ENCODE data around the gene STPG2. TPM values are rescaled to one million over a fixed set of nuclear protein-coding genes. Genes with fewer than 3 reads are reported as not detected.

Gene STPG2
- total and polyA plus RNA-seq, 2 of the 8 experiments (the other 6 are each of a cell fraction or from before 2014, with no cell fraction given), result 0.03 TPM; not detected in 1

GRCh38 chr4:97558204-97558778 is 585.0 kb downstream of the STPG2 start:
- DNase-seq (ENCODE audit: low read depth in 1 of 2, low spot score in 2 of 2), result peak in 1 of 2 experiments; percentile 9
- H3K4me2 ChIP-seq (ENCODE audit: insufficient read depth in 1 of 2, low read depth in 2 of 2, low read length in 2 of 2), result peak overlapping the region in 1 of 2 experiments; percentile 48; a peak in 2 of 4 replicates
- CTCF ChIA-PET (ENCODE audit: partially characterized antibody), result no interaction called here

More at GRCh38 chr4:97558204-97558778, 585.0 kb downstream of the STPG2 start:
- Histone ChIP-seq H2BK5ac (ENCODE audit: low read depth, low read length) (no peak overlapping the region), H4K5ac (ENCODE audit: insufficient read length, low read depth, low read length) (no peak overlapping the region), H4K20me1 (replicated peaks in 1 of 2; ENCODE audit: control insufficient read depth in 1 of 2, insufficient read depth in 2 of 2, low read length in 2 of 2) (no peaks in the 10 kb centered on the region), H2AK5ac (ENCODE audit: low read depth, low read length) (no peak overlapping the region), H4K8ac (ENCODE audit: extremely low read depth, insufficient read depth, low read length) (no peak overlapping the region), H3K27me3 (replicated peaks in 1 of 4; ENCODE audit: control insufficient read depth in 3 of 4, extremely low read depth in 1 of 4, insufficient read depth in 3 of 4, low read length in 3 of 4) (no peaks in the 10 kb centered on the region), H3K79me2 (ENCODE audit: control insufficient read depth in 1 of 2, insufficient read depth in 2 of 2, low read length in 2 of 2) (no peaks in the 10 kb centered on the region), H2BK20ac (ENCODE audit: low read length) (no peak overlapping the region), H3K36me3 (ENCODE audit: control insufficient read depth in 2 of 4, insufficient read depth in 4 of 4, low read length in 3 of 4) (no peaks in the 10 kb centered on the region), H3K23ac (ENCODE audit: insufficient read length) (no peak overlapping the region), H3K79me1 (ENCODE audit: low read depth, low read length) (no peaks in the 10 kb centered on the region), H3K4me1 (replicated peaks in 1 of 4; ENCODE audit: control insufficient read depth in 3 of 4, insufficient read depth in 4 of 4, low read length in 3 of 4) (peaks cover 0 to 8% (median 0%) of the 10 kb centered on the region in 4 experiments; a peak in 1 of 7 replicates), H3K4me3 (ENCODE audit: extremely low read depth in 1 of 4, insufficient read depth in 2 of 4, low read depth in 3 of 4, low read length in 4 of 4) (no peak overlapping the region), H3K56ac (replicated peaks; ENCODE audit: insufficient read length, low read depth, low read length) (no peak overlapping the region), H2BK12ac (ENCODE audit: low read depth, low read length) (no peak overlapping the region), H3K14ac (ENCODE audit: insufficient read length) (no peak overlapping the region), H2BK15ac (ENCODE audit: low read length) (no peak overlapping the region), H3K18ac (ENCODE audit: extremely low read depth, low read length) (no peak overlapping the region), H3K9ac (replicated peaks in 1 of 4; ENCODE audit: extremely low read depth in 1 of 4, low read depth in 3 of 4, low read length in 3 of 4) (no peak overlapping the region), H4K91ac (replicated peaks; ENCODE audit: insufficient read length, low read length) (no peak overlapping the region), H3K4ac (replicated peaks; ENCODE audit: insufficient read length, low read depth, low read length) (no peak overlapping the region), H3K27ac (ENCODE audit: low read depth, low read length) (no peak overlapping the region), H3K23me2 (ENCODE audit: low read depth, low read length) (no peaks in the 10 kb centered on the region), H3K9me3 (ENCODE audit: insufficient read depth in 2 of 2, low read depth in 1 of 2, low read length in 1 of 2) (no peaks in the 10 kb centered on the region), H2AFZ (ENCODE audit: low read length) (peak overlapping the region; percentile 83), H2BK120ac (replicated peaks; ENCODE audit: low read depth, low read length) (no peak overlapping the region)
- TF ChIP-seq POLR2AphosphoS5 (IDR thresholded peaks at IDR 0.05; ENCODE audit: low read depth, low read length) (no peak), SRF (IDR thresholded peaks at IDR 0.05; ENCODE audit: low read depth, low read length) (no peak), KDM1A (IDR thresholded peaks at IDR 0.05; ENCODE audit: borderline replicate concordance, low read length) (no peak), MAX (IDR thresholded peaks at IDR 0.05) (peak; percentile 39; the same call in 1 of the 2 replicates), CREB1 (IDR thresholded peaks at IDR 0.05) (no peak), ASH2L (IDR thresholded peaks at IDR 0.05; ENCODE audit: low read length) (no peak), GTF2F1 (IDR thresholded peaks at IDR 0.05; ENCODE audit: borderline replicate concordance, low read depth, low read length) (no peak), E2F6 (IDR thresholded peaks at IDR 0.05) (peak; percentile 59), ZNF274 (IDR thresholded peaks at IDR 0.05; ENCODE audit: borderline replicate concordance, extremely low read depth, low read length) (no peak), SIN3A (conservative IDR thresholded peaks at IDR 0.05 in 1 of 2, IDR thresholded peaks at IDR 0.05 in 1 of 2; ENCODE audit: low read depth in 1 of 2, low read length in 2 of 2) (no peak), ATF3 (IDR thresholded peaks at IDR 0.05; ENCODE audit: insufficient read depth, low read depth, low read length) (no peak)
- WGBS, 2 experiments (ENCODE audit: extremely low coverage in 1 of 2, insufficient coverage in 1 of 2, insufficient read length in 1 of 2, insufficient replicate concordance in 2 of 2, low coverage in 1 of 2, low lambda C conversion rate in 2 of 2, missing lambda C conversion rate in 1 of 2), result 54% methylated on average over 4 of the region's 4 CpGs; no CpG with 5 or more reads in 1 of the 2 experiments
- POLR2A ChIA-PET (ENCODE audit: partially characterized antibody), result no interaction called here
- peak; percentile 42 for FAIRE-seq

Data from H1 (cell line).